Bronchial epithelial cell (primary cell): ENCODE data around the gene ARHGAP45. TPM values are rescaled to one million over a fixed set of nuclear protein-coding genes. Genes with fewer than 3 reads are reported as not detected.

Experiments
- DNase-seq: peaks from one replicate; pipeline ENCODE4 v3.0.0-alpha.2; 2010; ENCODE audit warnings: low read depth
- FAIRE-seq: peaks from 2 replicates; lab custom pipeline; 2011; peaks lifted over from hg19 to GRCh38; lab: Jason Lieb, UNC
- H3K27me3 ChIP-seq: 2 replicates; pipeline ENCODE4 v1.5.1; 2011; ENCODE audit warnings: low read length; ENCODE audit not compliant: control insufficient read depth, insufficient read depth
- H3K36me3 ChIP-seq: 2 replicates; pipeline ENCODE4 v1.5.1; 2011; ENCODE audit warnings: low read length; ENCODE audit not compliant: control insufficient read depth, insufficient read depth
- H3K4me3 ChIP-seq: 2 replicates; pipeline ENCODE4 v1.5.1; 2011; ENCODE audit warnings: mild to moderate bottlenecking, low read depth, low read length, control low read depth
- CTCF ChIP-seq: IDR thresholded peaks from 2 replicates; pipeline ENCODE4 v1.5.1; 2011; ENCODE audit warnings: mild to moderate bottlenecking, moderate library complexity, low read length, control low read depth, inconsistent platforms; ENCODE audit not compliant: insufficient read depth, severe bottlenecking
- total RNA-seq: library from RNA; depleted of rRNA; stranded (reverse); fragments of >200 nt; gene quantifications from 2 replicates; pipeline ENCODE4 v1.2.1, GENCODE V29; 2014

The ARHGAP45 gene
- total RNA-seq, result 9.0 and 11.8 TPM in 2 replicates

GRCh38 chr19:1066748-1067340, at the start of gene ARHGAP45:
ARHGAP45 (plus strand) TSS chr19:1067167; CDS start chr19:1067406, 239 bp downstream.
- H3K36me3 ChIP-seq, result no peaks in the 10 kb centered on the region
- no peak for TF ChIP-seq CTCF
- peaks cover 5% of the 10 kb centered on the region for H3K27me3 ChIP-seq
- no peak for DNase-seq
- FAIRE-seq, result no peak
- peak within 1 kb of the TSS; percentile 27 for H3K4me3 ChIP-seq

- no peak for TF ChIP-seq CTCF
- no peak overlapping the region for H3K4me3 ChIP-seq
- H3K36me3 ChIP-seq, result peaks cover 28% of the 10 kb centered on the region
- no peak for FAIRE-seq
- H3K27me3 ChIP-seq, result no peaks in the 10 kb centered on the region
- DNase-seq, result no peak
These were observed 49.1 kb upstream of the ARHGAP45 start for GRCh38 chr19:1017906-1018305.

GRCh38 chr19:1018393-1018792, 48.6 kb upstream of the ARHGAP45 start:
- no peak for TF ChIP-seq CTCF
- no peaks in the 10 kb centered on the region for H3K27me3 ChIP-seq
- no peak overlapping the region for H3K4me3 ChIP-seq
- no peak for FAIRE-seq
- no peak for DNase-seq
- H3K36me3 ChIP-seq, result peaks cover 24% of the 10 kb centered on the region

DNA sequence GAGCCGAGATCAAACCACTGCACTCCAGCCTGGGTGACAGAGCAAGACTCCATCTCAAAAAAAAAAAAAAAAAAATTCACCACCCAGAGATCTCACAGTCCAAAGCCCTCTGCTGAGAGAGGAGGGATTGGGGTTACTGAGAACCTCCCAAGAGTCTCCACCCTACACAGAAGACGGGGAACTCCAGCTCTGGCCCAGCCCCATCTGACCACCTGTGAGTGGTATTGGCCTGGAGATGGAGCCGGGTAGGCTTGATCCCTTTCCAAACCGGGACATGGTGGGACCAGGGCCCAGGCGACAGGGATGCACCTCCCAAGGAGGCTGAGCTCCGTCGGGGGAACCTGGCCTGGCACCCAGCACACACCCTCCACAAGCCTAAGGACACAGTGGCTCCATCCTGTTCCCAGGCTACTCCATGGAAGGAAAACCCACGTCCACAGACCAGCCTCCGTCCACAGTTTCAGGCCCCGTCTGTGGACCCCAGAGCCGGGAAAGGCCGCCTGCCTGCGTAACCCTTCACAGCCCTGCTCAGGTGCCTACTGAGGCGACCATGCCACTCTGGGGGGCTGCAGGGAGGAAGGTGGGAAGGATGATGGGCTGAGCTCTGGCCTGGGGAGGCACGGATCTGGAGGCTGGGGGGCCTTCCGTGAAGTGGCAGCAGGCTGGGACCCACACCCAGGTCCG, 47.9 kb upstream of the ARHGAP45 start:
- no peak for TF ChIP-seq CTCF
- H3K4me3 ChIP-seq, result peak overlapping the region; percentile 74
- H3K27me3 ChIP-seq, result no peaks in the 10 kb centered on the region
- DNase-seq (no peak), FAIRE-seq (no peak)
- H3K36me3 ChIP-seq, result peaks cover 18% of the 10 kb centered on the region

DNA sequence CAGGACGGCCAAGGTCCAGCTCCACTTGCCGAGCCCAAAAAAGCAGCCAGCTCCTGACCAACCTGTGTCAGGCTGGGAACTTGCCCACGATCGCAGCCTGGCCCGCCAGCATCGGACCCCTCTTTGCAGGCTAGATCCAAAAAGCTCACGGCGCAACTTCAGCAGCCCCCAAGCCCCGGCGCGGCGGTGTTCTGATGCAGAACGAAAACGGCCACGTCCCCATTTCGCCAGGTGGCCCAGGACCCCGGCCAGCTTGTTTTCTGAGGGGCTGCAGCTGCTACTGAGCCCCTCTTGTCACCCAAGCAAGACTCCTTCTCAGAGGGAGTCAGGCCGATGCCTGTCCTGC, 47.4 kb upstream of the ARHGAP45 start:
- TF ChIP-seq CTCF, result no peak
- DNase-seq (no peak), FAIRE-seq (no peak)
- Histone ChIP-seq H3K27me3 (no peaks in the 10 kb centered on the region), H3K36me3 (peaks cover 14% of the 10 kb centered on the region), H3K4me3 (peak overlapping the region; percentile 74)
